ENCODE results near the gene ABLIM1.

Gene ABLIM1

GRCh38 chr10:114647545-114648138, 10.4 kb downstream of the ABLIM1 start:
- Histone ChIP-seq H3K9ac (ENCODE audit: low read length) (no peak overlapping the region), H2AFZ (ENCODE audit: low read depth, low read length) (no peak overlapping the region), H3K79me2 (ENCODE audit: low read length) (no peaks in the 10 kb centered on the region), H3K27me3 (ENCODE audit: low read depth, low read length) (no peaks in the 10 kb centered on the region), H3K36me3 (replicated peaks; ENCODE audit: low read depth, low read length) (no peaks in the 10 kb centered on the region), H3K4me2 (ENCODE audit: low read length) (no peak overlapping the region), H4K20me1 (ENCODE audit: insufficient read depth, low read length) (no peaks in the 10 kb centered on the region), H3K4me1 (ENCODE audit: low read length) (no peaks in the 10 kb centered on the region), H3K27ac (ENCODE audit: low read length) (no peak overlapping the region), H3K4me3 (ENCODE audit: low read length) (no peak overlapping the region), H3K9me3 (ENCODE audit: insufficient read depth, low read length) (no peaks in the 10 kb centered on the region)
- no peak for TF ChIP-seq CTCF (IDR thresholded peaks at IDR 0.05; ENCODE audit: low read depth, low read length)
- TF ChIP-seq EZH2phosphoT487 (IDR thresholded peaks at IDR 0.05; ENCODE audit: low read depth), result no peak

- no peak overlapping the region for H3K4me2 ChIP-seq (ENCODE audit: low read length)
- no peak for TF ChIP-seq EZH2phosphoT487 (IDR thresholded peaks at IDR 0.05; ENCODE audit: low read depth)
- no peak for TF ChIP-seq CTCF (IDR thresholded peaks at IDR 0.05; ENCODE audit: low read depth, low read length)
Measured at GRCh38 chr10:114646426-114646825, 11.6 kb downstream of the ABLIM1 start.

GRCh38 chr10:114645706-114646105, 12.4 kb downstream of the ABLIM1 start:
- no peak for TF ChIP-seq EZH2phosphoT487 (IDR thresholded peaks at IDR 0.05; ENCODE audit: low read depth)
- TF ChIP-seq CTCF (IDR thresholded peaks at IDR 0.05; ENCODE audit: low read depth, low read length), result no peak

More at GRCh38 chr10:114646426-114646825, 11.6 kb downstream of the ABLIM1 start:
- Histone ChIP-seq H3K9me3 (ENCODE audit: insufficient read depth, low read length) (no peaks in the 10 kb centered on the region), H2AFZ (ENCODE audit: low read depth, low read length) (no peak overlapping the region), H3K4me1 (ENCODE audit: low read length) (no peaks in the 10 kb centered on the region), H3K79me2 (ENCODE audit: low read length) (no peaks in the 10 kb centered on the region), H4K20me1 (ENCODE audit: insufficient read depth, low read length) (no peaks in the 10 kb centered on the region), H3K27me3 (ENCODE audit: low read depth, low read length) (no peaks in the 10 kb centered on the region), H3K36me3 (replicated peaks; ENCODE audit: low read depth, low read length) (no peaks in the 10 kb centered on the region), H3K4me3 (ENCODE audit: low read length) (no peak overlapping the region), H3K27ac (ENCODE audit: low read length) (no peak overlapping the region), H3K9ac (ENCODE audit: low read length) (no peak overlapping the region)

GRCh38 chr10:114643158-114643557, 14.9 kb downstream of the ABLIM1 start:
- H3K36me3 ChIP-seq (replicated peaks; ENCODE audit: low read depth, low read length), result no peaks in the 10 kb centered on the region

More at GRCh38 chr10:114645706-114646105, 12.4 kb downstream of the ABLIM1 start:
- Histone ChIP-seq H3K9me3 (ENCODE audit: insufficient read depth, low read length) (no peaks in the 10 kb centered on the region), H3K4me2 (ENCODE audit: low read length) (no peak overlapping the region), H3K4me1 (ENCODE audit: low read length) (no peaks in the 10 kb centered on the region), H4K20me1 (ENCODE audit: insufficient read depth, low read length) (no peaks in the 10 kb centered on the region), H2AFZ (ENCODE audit: low read depth, low read length) (no peak overlapping the region), H3K27ac (ENCODE audit: low read length) (no peak overlapping the region), H3K4me3 (ENCODE audit: low read length) (no peak overlapping the region), H3K27me3 (ENCODE audit: low read depth, low read length) (no peaks in the 10 kb centered on the region), H3K79me2 (ENCODE audit: low read length) (no peaks in the 10 kb centered on the region), H3K36me3 (replicated peaks; ENCODE audit: low read depth, low read length) (no peaks in the 10 kb centered on the region), H3K9ac (ENCODE audit: low read length) (no peak overlapping the region)

More at GRCh38 chr10:114643158-114643557, 14.9 kb downstream of the ABLIM1 start:
- Histone ChIP-seq H3K4me3 (ENCODE audit: low read length) (no peak overlapping the region), H3K27ac (ENCODE audit: low read length) (no peak overlapping the region), H3K4me2 (ENCODE audit: low read length) (no peak overlapping the region), H3K79me2 (ENCODE audit: low read length) (no peaks in the 10 kb centered on the region), H3K9me3 (ENCODE audit: insufficient read depth, low read length) (no peaks in the 10 kb centered on the region), H4K20me1 (ENCODE audit: insufficient read depth, low read length) (no peaks in the 10 kb centered on the region), H3K4me1 (ENCODE audit: low read length) (no peaks in the 10 kb centered on the region), H3K27me3 (ENCODE audit: low read depth, low read length) (no peaks in the 10 kb centered on the region), H2AFZ (ENCODE audit: low read depth, low read length) (no peak overlapping the region), H3K9ac (ENCODE audit: low read length) (no peak overlapping the region)
- no peak for TF ChIP-seq EZH2phosphoT487 (IDR thresholded peaks at IDR 0.05; ENCODE audit: low read depth)
- no peak for TF ChIP-seq CTCF (IDR thresholded peaks at IDR 0.05; ENCODE audit: low read depth, low read length)
